H7 (cell line): ENCODE measurements around the gene WDR35. TPM values are rescaled to one million over a fixed set of nuclear protein-coding genes. Genes with fewer than 3 reads are reported as not detected.
A peak's percentile ranks its signal among the peaks of the same experiment; 100 is the strongest.
"Not testable (repeated sequence)": the region's sequence is repeated elsewhere in the genome, so short reads cannot be mapped to it uniquely, and the experiment has no call there.

Experiments used
- DNase-seq: peaks from one replicate; pipeline ENCODE4 v3.0.0; 2012
- H3K27me3 ChIP-seq: 2 replicates; pipeline ENCODE4 v1.6.0; 2011; ENCODE audit warnings: mild to moderate bottlenecking, low read length; ENCODE audit not compliant: control insufficient read depth, insufficient read depth
- H3K36me3 ChIP-seq: replicated peaks from 2 replicates; pipeline ENCODE4 v1.5.1; 2011; ENCODE audit warnings: low read length; ENCODE audit not compliant: control insufficient read depth, insufficient read depth
- H3K4me3 ChIP-seq: 2 replicates; pipeline ENCODE4 v1.5.1; 2011; ENCODE audit warnings: low read depth, mild to moderate bottlenecking, control low read depth, low read length, moderate library complexity; ENCODE audit not compliant: insufficient read depth
- total RNA-seq: library from RNA; depleted of rRNA; stranded (reverse); fragments of >200 nt; shearing (Covaris generic); gene quantifications from 2 replicates; pipeline ENCODE4 v1.2.3, GENCODE V29; 2014

WDR35 gene
- total RNA-seq, 1 experiment from 2014 or later, result 12.4 TPM

DNA sequence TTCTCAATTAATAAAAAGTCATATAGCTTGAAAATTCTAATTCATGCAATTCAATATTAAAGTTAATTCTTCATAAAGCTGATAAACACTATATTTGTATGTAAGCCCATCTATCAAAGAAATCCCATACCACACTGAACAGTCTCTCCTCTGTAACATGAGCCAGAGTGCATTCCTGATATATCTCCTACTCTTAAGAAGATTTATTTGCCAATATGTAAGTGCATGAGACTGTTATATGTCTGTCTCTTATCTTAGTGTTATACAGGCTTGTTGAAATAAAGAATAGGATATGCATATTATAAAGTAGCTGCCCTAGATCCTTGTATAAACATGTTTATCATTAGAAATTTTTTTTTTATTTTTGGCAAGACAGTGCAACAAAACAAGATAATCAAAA, 47.7 kb downstream of the WDR35 start:
- H3K27me3 ChIP-seq, result no peaks in the 10 kb centered on the region
- H3K36me3 ChIP-seq, result no peaks in the 10 kb centered on the region; the same call in 1 of the 2 replicates
- no peak overlapping the region for H3K4me3 ChIP-seq

DNA sequence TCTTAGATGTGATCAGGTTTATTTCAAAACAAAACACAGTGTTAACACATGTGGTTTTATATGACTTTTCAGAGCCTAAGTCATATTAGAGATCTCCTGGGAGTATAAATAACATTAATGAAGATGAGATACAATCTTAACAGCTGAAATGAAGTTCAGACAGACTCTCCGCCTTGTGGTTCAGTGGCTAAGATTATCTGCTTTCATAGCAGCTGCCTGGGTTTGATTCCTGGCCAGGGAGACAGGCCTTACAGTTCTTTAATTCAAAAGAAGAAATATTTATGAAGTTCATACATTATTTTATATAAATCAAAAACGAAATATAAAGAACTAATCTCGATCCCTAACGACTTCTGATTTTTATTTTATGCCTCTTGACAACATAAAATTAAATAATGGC, 52.9 kb downstream of the WDR35 start:
- H3K27me3 ChIP-seq, result no peaks in the 10 kb centered on the region

More for the DNA sequence above, 47.7 kb downstream of the WDR35 start:
- DNase-seq, result no peak

DNA sequence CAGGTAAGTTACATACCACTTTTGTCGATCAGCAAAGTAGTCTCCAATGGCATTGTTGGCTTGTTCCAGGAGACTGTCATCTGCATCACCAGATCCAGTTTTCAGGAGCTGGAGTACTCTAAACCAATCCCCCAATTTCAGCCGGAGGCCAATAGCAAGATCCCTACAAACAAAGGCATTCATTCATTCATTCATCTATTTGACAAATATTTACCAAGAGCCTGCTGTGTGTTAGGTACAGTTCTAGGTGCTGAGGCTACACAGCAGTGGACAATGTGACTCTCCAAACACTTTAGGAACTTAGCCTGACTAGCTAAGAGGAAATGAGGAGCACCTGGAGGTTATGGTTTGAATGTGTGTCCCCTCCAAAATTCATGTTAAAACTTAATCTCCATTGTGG, 53.7 kb downstream of the WDR35 start:
- Histone ChIP-seq H3K4me3 (no peak overlapping the region), H3K27me3 (no peaks in the 10 kb centered on the region), H3K36me3 (peaks cover 4% of the 10 kb centered on the region; the same call in 1 of the 2 replicates)
- no peak for DNase-seq

More for the DNA sequence above, 52.9 kb downstream of the WDR35 start:
- peaks cover 3% of the 10 kb centered on the region; the same call in 1 of the 2 replicates for H3K36me3 ChIP-seq
- no peak for DNase-seq
- no peak overlapping the region for H3K4me3 ChIP-seq

DNA sequence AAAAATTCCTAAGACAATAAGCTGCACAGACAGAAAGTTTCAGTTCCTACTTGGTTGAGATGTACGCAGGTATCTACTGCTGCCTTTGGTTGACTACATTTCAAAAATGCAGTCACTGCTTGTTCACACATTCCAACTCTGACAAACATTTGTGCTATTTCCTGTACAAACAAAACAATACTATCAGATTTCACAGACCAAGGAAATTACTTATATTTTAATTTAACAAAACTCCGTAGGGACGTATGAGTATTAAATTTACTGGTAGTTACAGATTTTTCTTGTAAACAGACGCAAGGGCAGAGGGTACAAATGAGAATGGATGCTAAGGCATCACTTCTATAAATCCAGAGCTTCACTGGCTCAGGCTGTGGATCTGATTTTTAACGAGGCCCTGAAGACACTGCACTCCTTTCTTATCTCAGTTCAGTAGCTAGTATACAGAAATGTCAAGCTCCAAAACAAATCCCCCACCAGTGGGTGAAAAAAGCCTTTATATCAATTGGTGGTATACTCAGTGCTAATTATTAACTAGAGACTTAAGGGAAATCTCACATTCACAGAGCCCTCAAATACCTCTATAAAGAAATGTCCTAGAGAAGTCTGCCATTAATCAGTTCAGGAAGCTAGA, 56.4 kb downstream of the WDR35 start:
- Histone ChIP-seq H3K36me3 (peaks cover 10% of the 10 kb centered on the region), H3K4me3 (no peak overlapping the region), H3K27me3 (no peaks in the 10 kb centered on the region)
- no peak for DNase-seq

DNA sequence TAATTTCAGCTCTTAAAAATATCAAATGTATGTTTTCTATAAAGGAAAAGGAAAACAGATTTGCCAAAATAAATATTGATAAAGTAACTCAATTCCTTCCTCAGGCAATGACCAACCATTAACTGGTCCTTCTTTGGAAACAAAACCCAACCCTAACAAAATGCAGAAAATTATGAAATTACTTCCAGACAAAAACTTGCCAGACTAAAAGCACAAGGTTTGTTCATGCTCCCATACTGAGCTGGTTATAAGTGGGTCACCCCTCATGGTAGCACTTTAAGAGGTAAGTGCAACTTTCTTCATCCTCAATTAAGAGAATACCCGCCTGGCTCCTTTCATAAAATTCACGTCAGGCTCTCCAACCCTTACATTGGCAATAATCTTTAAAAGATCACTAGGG, 57.0 kb downstream of the WDR35 start:
- Histone ChIP-seq H3K27me3 (no peaks in the 10 kb centered on the region), H3K36me3 (peaks cover 10% of the 10 kb centered on the region), H3K4me3 (no peak overlapping the region)
- no peak for DNase-seq

DNA sequence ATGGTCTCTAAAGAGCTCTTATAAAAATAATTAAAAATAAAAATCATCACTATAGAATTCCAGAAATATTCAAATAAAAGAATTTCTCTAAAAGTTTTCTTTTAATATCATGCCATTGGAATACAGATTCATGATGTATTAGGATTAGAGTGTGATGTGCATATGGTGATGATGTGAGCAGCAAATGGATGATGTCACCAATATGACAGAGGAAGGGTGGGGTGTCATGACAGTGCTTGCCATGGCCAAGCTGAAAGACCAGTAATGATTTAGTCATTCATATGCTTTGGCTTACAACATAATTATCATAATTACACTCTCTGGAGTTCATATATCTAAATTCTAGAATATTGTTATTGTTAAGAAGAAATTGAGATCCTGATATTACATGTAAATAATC, 60.7 kb downstream of the WDR35 start:
- no peak for DNase-seq

DNA sequence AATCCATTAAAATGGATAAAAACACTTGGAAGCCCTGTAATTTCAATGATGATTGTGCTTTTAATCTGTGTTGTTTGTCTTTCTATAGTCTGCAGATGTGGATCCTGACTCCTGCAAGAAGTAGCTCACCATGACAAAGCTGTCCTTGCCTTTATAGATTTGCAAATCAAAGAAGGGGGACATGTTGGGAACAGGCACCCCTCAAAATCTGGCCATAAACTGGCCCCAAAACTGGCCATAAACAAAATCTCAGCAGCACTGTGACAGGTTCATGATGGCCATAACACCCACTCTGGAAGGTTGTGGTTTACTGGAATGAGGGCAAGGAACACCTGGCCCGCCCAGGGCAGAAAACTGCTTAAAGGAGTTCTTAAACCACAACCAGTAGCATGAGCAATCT, 62.1 kb downstream of the WDR35 start:
- H3K36me3 ChIP-seq, H3K27me3 ChIP-seq, H3K4me3 ChIP-seq, DNase-seq: not testable (repeated sequence)

More for the DNA sequence above, 60.7 kb downstream of the WDR35 start:
- peaks cover 7% of the 10 kb centered on the region for H3K36me3 ChIP-seq
- no peak overlapping the region for H3K4me3 ChIP-seq
- no peaks in the 10 kb centered on the region for H3K27me3 ChIP-seq

DNA sequence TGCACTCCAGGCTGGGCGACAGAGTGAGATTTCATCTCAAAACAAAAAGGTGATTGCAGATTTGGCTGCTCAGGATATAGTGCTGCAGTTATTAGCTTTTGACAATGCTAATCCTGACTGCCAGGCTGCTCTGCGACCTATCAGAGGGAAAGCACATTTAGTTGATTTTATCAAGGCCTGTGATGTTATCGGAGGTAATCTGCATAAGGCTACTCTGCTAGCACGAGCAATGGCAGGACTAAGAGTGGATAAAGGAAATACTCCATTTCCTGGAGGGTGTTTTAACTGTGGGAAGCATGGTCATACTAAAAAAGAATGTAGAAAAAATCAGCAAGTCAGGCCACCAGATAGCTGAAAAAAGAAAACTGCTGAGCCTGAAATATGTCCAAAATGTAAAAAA, 65.4 kb downstream of the WDR35 start:
- H3K27me3 ChIP-seq, DNase-seq: not testable (repeated sequence)

DNA sequence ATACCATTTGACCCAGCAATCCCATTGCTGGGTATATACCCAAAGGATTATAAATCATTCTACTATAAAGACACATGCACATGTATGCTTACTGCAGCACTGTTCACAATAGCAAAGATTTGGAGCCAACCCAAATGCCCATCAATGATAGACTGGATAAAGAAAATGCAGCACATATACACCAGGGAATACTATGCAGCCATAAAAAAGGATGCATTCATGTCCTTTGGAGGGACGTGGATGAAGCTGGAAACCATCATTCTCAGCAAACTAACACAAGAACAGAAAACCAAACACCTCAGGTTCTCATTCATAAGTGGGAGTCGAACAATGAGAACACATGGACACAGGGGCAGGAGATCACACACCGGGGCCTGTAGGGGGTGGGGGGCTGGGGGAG, 67.7 kb downstream of the WDR35 start:
- H3K4me3 ChIP-seq, H3K36me3 ChIP-seq, H3K27me3 ChIP-seq, DNase-seq: not testable (repeated sequence)

More for the DNA sequence above, 65.4 kb downstream of the WDR35 start:
- H3K36me3 ChIP-seq, H3K4me3 ChIP-seq: not testable (repeated sequence)

DNA sequence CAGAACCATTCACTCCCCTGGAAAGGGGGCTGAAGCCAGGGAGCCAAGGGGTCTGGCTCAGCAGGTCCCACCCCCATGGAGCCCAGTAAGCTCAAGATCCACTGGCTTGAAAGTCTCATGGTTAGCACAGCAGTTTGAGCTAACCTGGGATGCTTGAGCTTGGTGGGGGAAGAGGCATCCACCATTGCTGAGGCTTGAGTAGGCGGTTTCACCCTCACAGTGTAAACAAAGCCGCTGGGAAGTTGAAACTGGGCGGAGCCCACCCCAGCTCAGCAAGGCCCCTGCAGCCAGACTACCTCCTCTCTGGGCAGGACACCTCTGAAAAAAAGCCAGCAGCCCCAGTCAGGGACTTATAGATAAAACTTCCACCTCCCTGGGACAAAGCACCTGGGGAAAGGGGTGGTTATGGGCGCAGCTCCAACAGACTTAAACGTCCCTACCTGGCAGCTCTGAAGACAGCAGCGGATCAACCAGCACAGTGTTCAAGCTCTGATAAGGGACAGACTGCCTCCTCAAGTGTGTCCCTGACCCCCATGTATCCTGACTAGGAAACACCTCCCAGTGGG, 73.4 kb downstream of the WDR35 start:
- no peak overlapping the region for H3K4me3 ChIP-seq
- no peak for DNase-seq
- no peaks in the 10 kb centered on the region for H3K36me3 ChIP-seq
- H3K27me3 ChIP-seq, result no peaks in the 10 kb centered on the region

DNA sequence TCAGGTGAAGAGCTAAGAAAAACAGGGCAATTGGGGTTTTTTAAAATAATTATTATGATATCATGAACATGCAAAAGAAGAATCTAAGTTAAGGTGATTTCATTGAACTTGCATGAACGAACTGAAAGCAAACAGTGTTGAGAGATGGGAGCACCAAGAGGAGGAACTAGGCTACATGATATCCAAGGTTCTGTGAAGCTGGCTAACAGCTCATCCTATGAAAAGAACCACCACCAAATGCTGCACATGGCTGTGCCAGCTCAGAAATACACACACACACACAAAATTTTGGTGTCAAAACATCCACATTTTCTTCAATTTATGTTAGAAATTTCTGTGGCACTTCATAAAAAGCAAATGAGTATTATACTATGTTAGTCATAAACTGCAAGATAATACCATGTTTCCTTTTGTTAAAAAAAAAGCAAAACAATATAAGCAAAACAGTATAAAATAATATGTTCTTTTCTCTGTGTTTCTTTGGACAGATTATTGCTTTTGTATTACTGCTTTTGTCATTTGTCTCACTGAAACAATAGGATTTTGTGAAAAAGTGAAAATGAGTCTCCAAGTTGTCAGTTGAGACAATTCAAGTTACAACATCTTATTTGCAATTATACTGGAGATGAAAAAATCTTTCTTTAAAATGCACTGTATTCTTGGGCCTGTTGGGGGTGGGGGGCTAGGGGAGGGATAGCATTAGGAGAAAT, 75.5 kb downstream of the WDR35 start:
- no peak for DNase-seq
- Histone ChIP-seq H3K4me3 (no peak overlapping the region), H3K27me3 (no peaks in the 10 kb centered on the region), H3K36me3 (no peaks in the 10 kb centered on the region)

DNA sequence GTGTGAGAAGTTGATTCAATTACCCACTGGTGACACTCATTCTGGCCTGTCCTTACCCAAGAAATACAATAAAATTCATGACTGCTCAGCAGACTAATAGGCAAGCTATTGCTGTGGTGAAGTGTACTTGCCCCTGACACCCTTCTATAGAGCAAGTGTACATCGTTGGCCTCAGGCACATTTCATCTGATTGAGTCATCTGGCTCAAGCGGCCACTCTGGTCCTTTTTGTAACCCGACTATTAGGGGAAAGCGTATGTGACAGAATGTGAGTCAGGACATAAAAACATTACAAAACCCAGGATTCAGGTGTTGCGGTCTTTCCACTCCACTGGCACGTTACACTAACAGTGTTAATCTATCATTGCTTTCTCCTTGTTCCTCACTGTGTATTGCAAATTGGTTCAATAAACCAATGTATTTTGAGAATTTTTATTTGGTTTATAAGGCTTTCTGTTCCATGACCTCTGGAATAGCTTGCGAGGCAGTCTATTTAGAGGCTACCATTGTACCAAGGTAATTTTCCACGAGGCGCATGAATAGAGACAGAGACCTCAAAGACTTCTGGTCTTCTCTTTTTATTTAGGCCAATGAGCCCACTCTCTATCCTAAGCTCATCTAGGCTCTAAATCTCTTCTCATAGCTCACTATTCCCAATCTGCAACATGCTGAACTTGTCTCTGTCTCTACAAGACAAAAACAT, 77.9 kb downstream of the WDR35 start:
- Histone ChIP-seq H3K36me3 (no peaks in the 10 kb centered on the region), H3K27me3 (no peaks in the 10 kb centered on the region), H3K4me3 (no peak overlapping the region)
- DNase-seq, result no peak

DNA sequence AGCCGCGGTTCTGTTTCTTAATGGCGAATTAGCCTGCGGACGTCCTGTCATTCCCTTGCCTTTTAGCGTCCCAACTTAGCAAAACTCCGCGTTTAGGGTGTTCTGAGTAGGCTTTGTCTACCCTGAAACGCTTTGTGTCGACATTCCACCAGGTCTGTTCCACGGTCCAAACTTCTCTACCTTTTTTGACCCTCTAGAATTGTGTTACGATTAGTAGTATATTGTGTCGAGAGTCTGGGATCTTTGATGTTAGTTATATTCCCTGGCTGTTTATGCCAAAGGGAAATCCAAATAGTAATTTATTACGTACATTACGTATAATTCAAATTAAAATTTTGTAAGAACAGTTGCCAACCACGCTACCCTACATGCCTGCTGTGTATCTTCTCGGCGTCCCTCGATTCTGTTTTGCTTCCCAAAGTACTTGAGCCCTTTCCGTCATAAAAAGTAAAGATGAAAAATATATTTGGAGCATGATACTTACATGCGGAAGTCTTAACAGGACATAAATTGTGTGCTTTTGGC, 87.6 kb downstream of the WDR35 start:
- H3K27me3 ChIP-seq, result no peaks in the 10 kb centered on the region
- H3K4me3 ChIP-seq, result peak overlapping the region; percentile 73
- H3K36me3 ChIP-seq, result no peaks in the 10 kb centered on the region
- DNase-seq, result no peak

DNA sequence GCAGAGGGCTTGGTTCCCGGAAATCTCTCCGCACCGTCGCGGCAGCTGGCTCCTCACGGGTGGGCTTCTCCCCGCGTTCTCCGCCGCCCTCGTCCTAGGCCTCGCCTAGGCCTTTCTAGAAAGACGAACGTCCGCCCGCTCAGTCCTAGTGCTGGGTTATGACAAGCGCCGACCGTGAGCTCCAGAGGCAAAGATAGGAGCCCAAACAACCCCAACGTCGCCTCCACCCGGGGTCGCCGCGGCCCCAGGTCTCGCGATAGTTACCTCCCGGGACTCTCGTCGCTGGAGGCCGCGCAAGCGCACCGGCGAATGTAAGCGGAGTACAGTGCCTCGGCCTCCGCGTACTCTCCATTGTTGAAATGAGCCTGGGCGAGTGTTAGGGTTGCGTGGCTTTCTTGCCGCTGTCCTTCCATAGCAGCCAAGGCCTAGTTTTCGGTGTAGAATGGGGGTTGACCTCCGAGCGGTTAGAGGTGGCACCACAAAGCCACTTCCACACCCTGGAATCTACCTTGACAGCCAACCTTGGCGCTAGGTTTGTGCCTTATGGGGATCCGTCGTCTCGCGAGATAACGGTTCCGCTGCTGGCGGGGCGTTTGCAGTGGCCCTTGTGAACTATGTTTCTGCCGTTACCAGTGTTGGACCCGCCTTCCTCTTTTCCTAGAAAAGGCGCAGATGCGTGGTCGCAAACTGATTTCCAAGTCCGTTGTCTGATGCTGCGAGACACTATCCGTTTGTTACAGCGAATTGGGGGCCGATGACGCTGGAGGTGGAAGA, 88.3 kb downstream of the WDR35 start, which contains the start of gene TTC32:
TSS of gene TTC32 (minus strand) at position 542 of the 774 bp plus-strand sequence. CDS start at position 413, 129 bp downstream.
- no peaks in the 10 kb centered on the region for H3K27me3 ChIP-seq
- no peaks in the 10 kb centered on the region for H3K36me3 ChIP-seq
- peak within 1 kb of the TSS; percentile 73 for H3K4me3 ChIP-seq
- DNase-seq, result peak; percentile 95
